HG03135 (cell line): ENCODE results near the gene HSPA12A.
A peak's percentile ranks its signal among the peaks of the same experiment; 100 is the strongest.

Source experiments
- ATAC-seq: cut with Tn5 transposase; IDR thresholded peaks from one replicate; pipeline ENCODE4 v1.9.1; 2021; ENCODE audit warnings: mild to moderate bottlenecking, moderate library complexity; ENCODE audit not compliant: unreplicated experiment

Gene HSPA12A

DNA sequence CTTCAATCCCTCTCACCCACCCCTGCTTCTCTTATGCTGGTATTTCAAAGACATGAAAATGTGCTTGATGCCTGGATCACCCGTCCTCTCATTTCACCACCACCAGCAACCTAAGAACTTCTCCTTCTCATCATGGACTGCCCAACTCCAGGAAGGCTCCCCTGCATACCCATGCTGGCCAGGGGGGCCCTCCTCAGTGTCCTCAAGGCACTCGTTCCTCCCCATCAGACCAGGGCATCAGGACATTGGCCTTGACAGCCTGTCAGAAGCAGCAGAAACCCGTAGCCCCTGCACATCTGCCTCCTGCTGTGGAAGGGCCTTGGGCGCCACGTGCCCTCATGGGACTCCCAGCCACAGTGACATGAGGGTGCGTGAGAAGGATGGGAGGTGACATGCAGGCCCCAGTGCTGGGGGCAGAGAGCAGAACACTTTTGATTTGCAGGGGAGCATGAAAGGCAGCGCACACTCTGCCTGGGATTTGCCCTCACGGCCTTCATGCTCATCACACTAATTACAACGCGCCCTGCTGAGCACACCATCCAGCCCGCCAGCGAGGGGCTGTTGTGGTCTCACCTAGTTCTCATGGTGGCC lies 1.9 kb upstream of the HSPA12A start:
- no peak for ATAC-seq

DNA sequence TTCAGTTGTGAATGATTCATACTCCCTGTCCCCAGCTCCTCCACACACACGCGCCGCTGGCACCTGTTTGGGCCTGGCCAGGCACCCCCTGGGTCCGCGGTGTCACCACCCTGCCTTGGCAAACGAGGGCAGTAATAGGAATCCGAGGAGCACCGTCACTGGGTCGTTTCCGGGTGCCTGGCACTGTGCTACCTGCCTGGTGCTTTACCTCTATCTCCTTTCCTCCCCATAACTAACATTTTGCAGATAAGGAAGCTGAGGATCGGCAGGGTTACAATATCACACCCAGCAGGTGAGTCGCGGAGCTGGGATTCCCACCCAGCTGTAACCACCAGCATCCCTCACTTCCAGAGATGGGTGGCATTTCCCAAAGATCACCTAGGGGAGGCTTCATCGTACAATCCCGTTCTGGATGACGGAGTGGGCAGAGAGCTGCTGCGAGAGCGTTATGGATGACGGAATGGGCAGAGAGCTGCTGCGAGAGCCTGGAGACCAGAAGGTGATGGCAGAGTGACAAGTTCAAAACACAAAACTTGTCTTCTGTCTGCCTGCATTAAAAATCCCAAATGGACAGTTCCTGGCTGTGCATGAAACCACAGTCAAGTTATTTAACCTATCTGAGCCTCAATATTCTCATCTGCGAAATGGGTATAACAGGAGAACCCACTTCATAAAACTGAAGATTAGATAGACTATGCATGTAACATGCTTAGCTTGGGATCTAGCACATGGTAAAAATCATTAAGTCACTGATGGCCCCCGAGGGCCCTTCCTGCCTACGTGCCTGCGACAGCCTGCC lies 1.1 kb upstream of the HSPA12A start:
- ATAC-seq, result no peak

DNA sequence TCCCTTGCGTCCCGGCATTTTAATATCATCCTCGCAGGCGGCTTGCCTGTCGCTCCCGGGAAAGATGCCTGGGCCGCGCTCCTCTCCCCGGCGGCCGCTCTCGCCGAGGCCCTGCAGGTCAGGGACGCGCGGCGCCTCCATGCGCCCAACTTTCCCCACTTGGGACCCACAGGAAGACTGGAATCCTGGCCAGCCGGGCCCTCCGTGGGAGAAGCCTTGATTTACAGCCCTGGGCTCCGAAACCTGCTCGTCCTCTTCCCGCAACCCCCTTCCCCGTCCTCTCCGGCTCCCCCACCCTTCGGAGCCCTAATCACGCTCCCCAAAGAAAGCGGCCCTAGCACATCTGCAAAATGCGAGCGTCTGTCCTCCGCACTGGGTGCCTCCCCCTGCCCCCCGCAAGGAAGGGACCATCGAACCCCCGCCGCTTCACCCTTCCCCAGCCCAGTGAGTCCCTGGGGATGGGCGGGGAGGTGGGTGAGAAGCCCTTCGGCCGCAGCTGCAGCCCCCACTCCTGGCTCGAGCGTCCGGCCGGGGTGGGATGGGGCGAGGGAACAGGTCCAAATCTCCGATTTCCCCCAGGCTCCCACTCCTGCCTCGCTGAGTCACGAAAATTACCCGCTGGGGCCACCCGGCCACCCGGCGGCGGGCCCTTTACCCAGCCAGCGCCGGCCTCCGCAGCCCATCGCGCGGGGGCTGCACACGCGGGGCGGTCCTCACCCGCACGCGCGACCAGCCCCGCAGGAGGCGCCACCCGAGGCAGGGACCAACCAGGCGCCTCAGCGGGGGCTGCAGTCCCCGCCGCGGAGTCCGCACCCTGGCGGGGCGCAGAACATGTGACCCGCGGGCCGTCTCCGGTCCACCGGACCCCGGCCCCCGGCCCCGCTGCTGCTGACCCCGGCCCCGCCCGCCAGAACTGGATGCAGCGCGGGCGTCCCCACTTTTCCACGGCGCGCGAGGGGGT lies 695 bp downstream of the HSPA12A start:
- peak; percentile 6 for ATAC-seq

DNA sequence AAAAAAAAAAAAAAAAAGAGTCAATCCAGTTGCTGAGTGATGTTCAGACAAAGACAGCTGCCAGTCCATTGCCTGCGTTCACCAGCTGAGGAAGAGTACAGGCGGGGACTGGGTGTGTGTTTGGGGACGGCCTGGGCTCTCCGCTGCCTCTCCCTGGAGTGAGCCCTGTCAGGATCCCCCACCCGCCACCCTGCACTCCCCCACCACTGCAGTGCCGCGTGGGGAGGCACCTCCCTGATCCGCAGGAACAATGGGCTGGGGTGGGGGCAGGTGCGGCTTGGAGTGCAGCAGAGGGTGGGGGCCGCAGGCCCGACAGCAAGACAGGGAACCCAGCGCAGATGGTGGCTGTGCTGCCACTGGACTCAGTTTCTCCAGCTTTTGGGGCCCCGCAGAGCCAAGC lies 1.4 kb downstream of the HSPA12A start:
- ATAC-seq, result no peak

DNA sequence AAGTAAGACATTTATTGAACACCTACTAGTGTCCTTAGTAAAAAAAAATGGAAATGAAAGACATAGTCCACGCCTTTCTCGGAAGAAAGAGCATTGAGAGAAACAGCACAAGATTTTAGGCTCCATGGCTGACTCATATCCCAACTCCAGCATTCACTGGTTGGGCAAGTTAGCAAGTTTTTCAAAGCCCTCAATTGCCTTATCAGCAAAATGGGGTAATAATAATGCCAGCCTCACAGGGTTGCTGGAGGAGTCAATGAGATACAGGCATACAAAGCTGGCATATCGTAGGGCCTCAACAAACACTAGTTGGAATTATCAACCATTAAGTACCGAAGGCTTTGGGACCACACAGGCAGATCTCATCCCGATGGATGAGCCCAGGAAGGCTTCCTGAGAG lies 4.0 kb downstream of the HSPA12A start:
- no peak for ATAC-seq

DNA sequence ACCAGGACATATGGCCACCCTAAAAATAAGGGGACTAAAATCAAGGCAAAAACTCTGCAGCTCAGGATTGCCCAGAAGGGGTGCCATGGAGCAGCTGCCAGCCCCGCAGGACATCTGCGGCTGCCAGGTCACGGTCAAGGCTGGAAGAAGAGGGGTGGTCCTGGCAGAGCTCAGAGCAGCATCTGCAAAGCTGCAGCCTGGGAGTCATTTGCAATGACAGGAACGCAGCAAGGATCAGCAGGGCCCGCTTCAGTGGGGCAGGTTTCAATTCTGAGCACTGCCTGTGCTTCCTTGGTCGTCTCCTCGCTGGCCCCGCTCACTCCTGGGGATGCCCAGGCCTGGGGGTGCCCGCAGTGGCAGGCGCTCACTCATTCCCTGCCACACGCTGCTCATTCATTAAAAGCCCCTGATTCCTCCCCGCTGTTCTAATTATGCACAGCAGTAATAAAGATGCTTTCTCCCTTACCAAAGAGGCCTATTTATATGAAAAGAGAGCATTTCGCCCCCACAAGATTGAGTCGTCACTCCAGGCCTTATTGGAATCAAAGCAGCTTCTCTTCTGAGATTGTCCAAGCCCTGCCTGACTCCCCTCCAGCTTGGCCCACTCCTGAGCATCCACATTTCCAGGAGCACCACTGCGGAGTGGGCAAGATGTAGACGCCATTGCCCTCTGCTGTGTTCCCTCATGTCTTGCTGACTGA lies 4.6 kb downstream of the HSPA12A start:
- no peak for ATAC-seq

DNA sequence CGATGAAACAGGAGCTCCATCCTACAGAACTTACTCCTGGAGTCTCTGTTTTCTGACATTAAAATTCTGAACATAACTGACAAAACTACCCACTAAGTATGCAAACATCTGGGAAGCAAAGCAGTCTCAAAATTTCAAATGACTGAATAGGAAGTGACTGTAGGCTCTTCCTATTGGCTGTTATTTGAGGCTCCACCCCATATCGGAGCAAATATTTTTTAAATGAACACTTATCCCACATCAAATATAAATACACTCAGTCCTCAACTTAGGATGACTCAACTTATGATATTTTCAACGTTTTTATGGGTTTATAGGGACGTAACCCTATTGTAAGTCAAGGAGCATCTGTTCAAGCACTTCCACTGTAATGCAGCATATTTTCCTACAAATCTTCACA lies 8.8 kb downstream of the HSPA12A start:
- no peak for ATAC-seq

DNA sequence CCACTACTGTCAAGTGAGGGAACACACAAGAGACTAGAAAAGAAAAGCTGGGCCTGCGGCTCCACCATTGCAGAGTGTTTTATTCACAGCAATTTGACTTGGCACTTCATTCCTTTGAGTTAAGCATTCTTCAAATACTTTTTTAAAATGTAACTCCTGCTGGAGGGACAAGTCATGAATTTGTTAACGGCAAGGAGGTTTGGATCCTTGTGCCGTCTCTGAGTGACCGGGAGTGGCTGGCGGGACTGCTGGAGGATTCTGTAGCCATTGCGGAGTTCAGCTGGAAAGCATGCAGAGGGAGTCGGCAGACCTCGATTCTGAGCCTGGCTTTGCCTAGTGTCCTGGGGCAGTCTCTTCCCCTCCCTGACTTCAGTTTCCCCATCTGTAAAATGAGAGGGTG lies 9.8 kb downstream of the HSPA12A start:
- no peak for ATAC-seq

DNA sequence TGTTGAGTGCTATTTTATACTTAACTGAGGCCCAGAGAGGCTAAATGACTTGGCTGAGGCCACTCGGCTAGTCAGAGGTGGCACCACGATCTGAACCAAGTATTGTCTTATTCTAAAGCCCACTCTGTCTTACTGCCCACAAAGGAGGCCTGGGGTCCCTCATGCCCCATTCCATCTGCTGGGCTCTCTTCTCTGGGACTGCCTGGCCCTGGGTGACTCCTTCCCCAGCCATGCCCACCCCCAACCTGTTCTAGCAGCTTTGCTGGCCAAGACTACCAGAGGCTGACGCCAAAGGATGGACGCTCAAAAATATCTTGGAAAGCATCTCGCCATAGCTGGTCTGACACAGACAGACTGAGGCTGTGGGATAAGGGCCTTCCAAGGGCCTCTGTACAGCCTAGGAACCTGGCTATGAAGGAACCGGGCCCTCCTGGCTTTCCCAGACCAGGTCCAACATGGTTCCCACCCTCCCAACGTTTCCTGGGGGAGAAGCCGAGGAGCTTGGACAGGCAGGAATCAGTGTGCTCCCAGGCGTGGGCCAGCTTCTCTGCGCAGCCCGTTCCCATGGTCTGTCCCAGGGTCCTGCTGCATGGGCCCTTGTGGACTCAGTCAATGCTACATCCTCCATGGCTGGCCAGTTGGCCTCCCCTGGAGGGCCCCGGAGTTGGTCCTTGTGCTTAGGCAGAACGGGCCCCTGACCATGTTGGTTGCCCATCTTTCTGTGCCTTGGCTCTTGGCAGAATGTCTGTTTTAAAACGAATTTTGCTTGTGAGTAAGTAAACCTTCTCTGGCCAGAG lies 11.7 kb downstream of the HSPA12A start:
- no peak for ATAC-seq

DNA sequence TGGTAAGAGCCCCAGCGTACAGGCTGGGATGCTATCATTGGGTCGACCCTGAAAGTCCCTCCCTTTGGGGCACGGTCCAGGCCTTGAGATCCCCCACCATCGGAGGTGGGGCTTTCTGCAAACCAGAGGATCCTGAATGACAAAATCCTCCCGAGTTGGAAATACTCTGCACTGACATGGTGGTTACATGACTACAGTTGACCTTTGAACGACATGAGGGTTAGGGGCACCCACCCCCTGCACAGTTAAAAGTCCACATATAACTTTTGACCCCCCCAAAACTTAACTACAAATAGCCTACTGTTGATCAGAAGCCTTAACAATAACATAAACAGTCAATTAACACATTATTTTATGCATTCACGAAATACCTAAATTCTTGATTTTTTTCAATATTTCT lies 13.1 kb downstream of the HSPA12A start:
- no peak for ATAC-seq

DNA sequence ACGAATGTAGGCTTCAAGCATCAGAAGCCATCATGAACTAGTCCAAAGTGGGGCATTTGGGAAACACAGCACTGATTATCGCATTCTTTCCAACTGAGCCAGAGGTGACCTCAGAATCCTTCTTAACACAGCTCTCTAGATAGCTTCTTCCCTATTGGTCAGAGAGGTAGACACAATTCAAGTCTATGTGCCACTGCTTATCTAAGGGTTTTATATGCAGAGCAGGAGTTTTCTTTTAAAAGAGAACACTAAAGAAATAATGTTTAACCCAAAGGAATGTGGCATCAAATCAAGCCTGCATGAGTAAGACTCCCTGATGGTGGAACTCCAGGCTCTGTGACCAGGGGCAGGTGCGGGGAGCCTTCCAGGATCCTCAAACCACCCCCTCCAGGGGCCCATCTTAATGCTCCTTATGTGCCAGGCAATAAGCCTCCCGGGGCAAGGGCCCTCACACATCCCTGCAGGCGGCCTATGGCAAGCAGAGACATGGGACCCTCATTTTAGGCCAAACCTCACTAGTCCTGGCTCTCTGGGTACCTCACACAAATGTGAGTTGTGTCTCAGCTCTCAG lies 13.8 kb downstream of the HSPA12A start:
- no peak for ATAC-seq

DNA sequence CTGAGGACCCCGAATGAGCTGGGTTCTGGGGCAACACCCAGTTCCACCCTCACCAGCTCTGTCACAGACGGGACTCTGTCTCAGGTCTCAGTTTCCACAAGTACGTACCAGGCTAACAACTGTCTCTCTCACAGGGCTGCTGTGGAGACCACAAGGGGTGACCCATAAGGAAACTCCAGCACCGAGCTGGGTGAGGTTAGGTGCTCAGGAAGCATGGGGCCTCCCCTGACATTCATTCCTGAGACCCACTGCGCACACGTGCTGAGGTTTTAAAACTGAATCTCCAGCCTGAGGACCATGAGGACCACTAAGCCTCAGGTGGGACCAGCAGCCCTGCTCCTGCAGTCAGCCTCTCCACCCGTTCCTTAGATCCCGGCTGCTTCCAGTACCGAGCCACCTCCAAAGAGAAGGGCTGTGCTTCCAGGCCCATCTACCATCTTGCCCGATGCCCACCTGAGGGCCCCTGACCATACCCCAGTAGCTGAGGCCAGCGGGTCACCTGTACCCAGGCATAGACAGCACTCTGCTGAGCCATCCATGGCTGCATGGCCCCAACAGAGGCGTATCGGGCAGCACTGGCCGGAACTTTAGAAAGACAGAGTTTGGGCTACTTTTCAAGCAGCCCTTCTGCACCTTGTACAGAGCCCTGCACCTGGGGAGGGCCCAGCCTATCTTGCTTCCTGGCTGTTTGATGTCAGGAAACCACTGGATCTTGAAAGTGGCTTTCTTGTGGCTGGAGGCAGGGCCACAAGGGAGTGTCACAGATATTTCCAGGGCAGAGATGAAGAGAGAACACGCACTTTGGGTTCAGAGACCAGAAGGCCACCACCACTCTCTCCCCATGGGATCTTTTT lies 18.7 kb downstream of the HSPA12A start:
- ATAC-seq, result no peak

DNA sequence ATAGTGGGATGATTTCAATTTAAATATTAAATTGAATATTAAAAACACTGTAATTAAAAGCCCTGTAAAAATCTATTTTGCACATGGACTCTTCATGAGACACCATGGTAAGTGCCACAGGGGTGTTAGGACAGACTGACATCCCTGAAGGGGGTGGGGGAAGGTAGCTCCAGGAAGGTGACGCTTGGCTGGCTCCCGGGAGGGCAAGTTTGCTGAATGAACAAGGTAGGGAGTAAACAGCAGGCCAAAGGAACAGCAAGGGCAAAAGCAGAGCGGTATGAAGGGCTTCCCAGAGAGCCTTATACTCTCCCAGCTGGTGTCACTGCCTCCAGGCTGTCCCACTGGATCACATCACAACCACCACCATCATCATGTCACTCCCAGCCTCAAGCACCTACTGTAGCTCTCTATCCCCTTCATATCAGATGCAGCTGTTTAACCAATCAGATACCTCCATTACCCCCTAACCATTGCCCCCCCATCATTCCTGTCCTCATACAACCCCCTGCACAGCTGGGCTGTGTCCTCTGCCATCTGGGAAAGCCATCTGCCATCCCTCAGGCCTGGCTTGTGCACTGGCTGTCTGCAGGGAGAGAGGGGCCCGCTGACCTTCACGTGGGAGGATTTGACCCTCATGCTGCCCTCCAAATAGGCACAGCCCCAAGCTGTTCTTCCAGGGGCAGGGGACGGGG lies 19.5 kb downstream of the HSPA12A start:
- ATAC-seq, result no peak

DNA sequence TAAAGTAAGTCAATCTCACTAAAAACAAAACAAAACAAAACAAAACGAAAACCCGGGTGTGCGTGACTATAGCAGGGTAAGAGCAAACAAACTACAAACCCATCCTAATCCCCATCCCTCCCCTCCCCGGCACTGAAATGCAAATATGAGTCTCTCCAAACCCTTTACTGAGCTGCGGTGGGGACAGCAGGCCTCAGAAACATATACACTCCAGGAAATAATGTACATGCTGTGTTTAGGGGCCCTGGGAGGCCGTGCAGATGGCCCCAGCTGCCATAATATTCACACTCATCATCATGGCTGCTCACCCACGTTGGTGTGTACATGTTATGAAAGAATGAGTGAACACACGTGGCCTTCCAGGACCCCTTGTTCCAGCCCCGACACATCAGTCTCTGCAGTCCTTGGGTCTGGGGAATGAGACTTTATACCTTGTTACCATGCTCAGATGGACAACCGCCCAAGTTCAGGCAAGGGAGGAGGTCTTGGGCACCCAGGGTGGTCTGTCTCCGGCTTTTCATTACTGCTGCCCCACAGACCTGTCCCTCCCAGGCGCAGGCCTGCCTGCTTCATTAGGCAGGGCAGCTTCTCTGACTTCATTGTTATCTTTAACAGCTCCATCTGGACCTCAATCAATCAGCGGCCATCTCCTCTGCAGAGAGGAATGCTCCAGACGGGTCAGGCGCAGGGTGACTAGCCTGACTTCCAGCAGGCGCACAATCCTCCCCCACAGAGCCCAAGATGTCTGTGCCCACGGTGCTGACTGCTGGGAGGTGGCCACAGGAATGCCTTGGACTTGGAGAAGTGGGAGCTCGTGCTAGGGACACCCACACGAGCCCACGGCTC lies 20.6 kb downstream of the HSPA12A start:
- ATAC-seq, result no peak

DNA sequence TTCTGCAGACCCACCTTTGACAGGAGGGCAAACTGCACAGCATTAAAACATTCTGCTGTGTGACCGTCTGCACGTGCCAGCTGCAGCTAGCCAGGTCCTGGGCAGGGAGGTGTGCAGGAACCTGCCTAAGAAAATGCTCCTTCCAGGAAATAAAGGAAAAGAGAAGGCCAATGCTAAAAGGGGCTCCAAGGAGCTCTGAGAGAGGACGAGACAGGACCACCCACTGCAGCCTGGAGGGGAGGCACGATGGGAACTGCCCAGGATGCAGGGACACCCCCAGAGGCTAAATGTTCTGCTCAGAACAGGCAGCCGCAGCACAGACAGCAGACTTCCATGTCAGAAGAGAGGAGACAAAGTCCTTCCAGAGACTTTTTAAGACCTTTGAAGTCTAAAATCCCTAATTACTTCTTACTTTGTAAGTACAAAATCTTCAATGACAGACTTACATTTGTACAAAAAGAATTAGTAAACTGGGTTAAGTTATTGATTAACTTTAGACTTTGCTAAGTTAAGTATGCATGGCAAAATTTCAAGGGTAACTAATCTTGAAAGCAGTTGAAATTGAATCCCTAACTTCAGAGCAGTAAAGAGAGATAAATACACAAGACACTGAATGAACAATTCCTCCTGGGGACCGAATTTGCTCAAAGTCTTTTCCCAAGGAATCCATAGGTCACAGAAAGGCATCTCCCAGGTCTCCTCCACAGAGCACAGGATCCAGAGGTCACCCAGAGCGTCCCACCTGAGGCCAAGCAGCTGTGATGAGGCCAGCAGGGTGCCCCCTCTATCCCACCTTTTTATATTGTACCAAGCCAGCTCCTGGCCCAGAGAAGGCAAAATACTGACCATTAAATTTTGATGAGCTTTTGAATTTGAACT lies 21.5 kb downstream of the HSPA12A start:
- no peak for ATAC-seq

DNA sequence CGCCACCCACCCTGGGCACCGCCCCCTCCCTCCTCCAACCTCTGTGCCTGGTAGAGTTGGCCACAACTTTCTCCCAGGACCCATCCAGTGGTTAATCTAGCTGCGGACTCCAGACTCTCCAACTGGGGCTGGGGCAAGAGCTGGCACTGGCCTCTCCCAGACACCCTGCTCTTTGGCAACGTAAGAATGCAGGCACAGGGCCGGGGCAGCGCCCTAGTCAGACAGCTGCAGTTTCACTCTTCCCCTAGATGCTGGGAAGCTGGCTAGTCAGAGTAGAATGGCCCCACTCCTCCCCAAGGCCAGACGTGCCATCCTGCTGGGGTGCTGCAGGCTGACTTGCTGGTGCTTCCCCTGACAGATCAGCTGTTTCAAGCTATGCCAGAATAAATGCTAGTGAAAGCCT lies 22.1 kb downstream of the HSPA12A start:
- ATAC-seq, result no peak
